SK-N-SH treated with all-trans-retinoic acid at 6 μM for 48 hours (cell line): ENCODE data around the gene ELFN2.

Experiments used
- TOX ChIP-seq: fragments of 250-450 bp; sonication (Bioruptor Pico); IDR thresholded peaks from 2 replicates; pipeline ENCODE4 v1.8.0; 2021; ENCODE audit warnings: mild to moderate bottlenecking, moderate library complexity, borderline replicate concordance
- ZFP30 ChIP-seq: fragments of 450-650 bp; formaldehyde crosslinking; IDR thresholded peaks from 2 replicates; pipeline ENCODE4 v1.5.0; 2022; ENCODE audit warnings: mild to moderate bottlenecking, moderate library complexity

DNA sequence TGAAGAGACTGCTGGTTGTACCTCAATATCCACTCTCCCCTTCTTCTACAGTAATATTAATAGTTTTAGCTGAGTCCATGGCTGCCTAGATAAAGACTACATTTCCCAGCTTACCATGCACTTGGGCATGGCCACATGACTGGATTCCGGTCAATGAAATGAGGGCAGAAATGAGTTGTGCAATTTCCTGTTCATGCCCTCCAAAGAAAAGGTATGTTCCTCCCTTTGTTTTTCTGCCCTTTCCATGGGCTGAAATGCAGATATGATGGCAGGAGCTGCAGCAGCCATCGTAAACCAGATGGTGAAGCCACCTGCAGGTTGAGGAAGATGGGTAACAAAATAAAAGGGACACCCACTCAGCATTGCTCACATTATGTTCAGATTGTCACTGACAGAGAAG, 15.3 kb upstream of the ELFN2 start:
- TF ChIP-seq ZFP30 (no peak), TOX (no peak)
